SK-N-SH (cell line): ENCODE data around the gene PRICKLE2. TPM values are rescaled to one million over a fixed set of nuclear protein-coding genes. Genes with fewer than 3 reads are reported as not detected.

Experiments
- CTCF ChIA-PET: fragments of 300-600, 350-600 bp; formaldehyde crosslinking; extraction: SDS; loops from one replicate; lab custom pipeline; 2021; lab: Yijun Ruan, JAX
- POLR2A ChIA-PET: fragments of 350-600 bp; sonication (Branson Sonifier 250); formaldehyde crosslinking; extraction: SDS; loops from one replicate; lab custom pipeline; 2020; ENCODE audit warnings: antibody characterized with exemption, inconsistent platforms; lab: Yijun Ruan, JAX
- DNase-seq: peaks from one replicate; pipeline ENCODE4 v3.0.0; 2012
- H2AFZ ChIP-seq: fragments of 200-600 bp; sonication (generic); 2 replicates; pipeline ENCODE4 v1.8.1; 2016; ENCODE audit warnings: antibody characterized with exemption, mild to moderate bottlenecking, low read depth
- H3F3A ChIP-seq: fragments of 200-600 bp; sonication (generic); replicated peaks from 2 replicates; pipeline ENCODE3; 2016; ENCODE audit warnings: antibody characterized with exemption, mild to moderate bottlenecking; ENCODE audit not compliant: insufficient read depth
- H3K27ac ChIP-seq, 2 experiments: fragments of 200-500 bp in 1 of 2; fragments of 200-600 bp in 1 of 2; sonication (Bioruptor generic) in 1 of 2; sonication (generic), shearing (Covaris generic) in 1 of 2; 2 replicates each; pipeline versions ENCODE4 v1.5.1 to v1.6.1; 2014 to 2016; ENCODE audit warnings: low read depth in 2 of 2, inconsistent platforms in 1 of 2, low read length in 1 of 2, mild to moderate bottlenecking in 1 of 2, mixed read lengths in 1 of 2
- H3K27me3 ChIP-seq: fragments of 200-600 bp; sonication (generic), shearing (Covaris generic); 2 replicates; pipeline ENCODE4 v1.6.1; 2016; ENCODE audit warnings: mixed run types; ENCODE audit not compliant: insufficient read depth
- H3K36me3 ChIP-seq, 2 experiments: fragments of 200-500 bp in 1 of 2; fragments of 200-600 bp in 1 of 2; sonication (Bioruptor generic) in 1 of 2; sonication (generic) in 1 of 2; replicated peaks in 1 of 2; 2 replicates each; pipeline versions ENCODE3 to v1.5.1; 2014 to 2016; ENCODE audit warnings: low read length in 1 of 2, mild to moderate bottlenecking in 1 of 2; ENCODE audit not compliant: insufficient read depth in 2 of 2, control insufficient read depth in 1 of 2
- H3K4me1 ChIP-seq, 2 experiments: fragments of 200-500 bp in 1 of 2; fragments of 200-600 bp in 1 of 2; sonication (Bioruptor generic) in 1 of 2; sonication (generic), shearing (Covaris generic) in 1 of 2; 2 replicates each; pipeline versions ENCODE4 v1.5.1 to v1.6.1; 2014 to 2016; ENCODE audit warnings: low read depth in 1 of 2, low read length in 1 of 2, mixed run types in 1 of 2; ENCODE audit not compliant: insufficient read depth in 2 of 2, control insufficient read depth in 1 of 2
- H3K4me2 ChIP-seq: fragments of 200-600 bp; sonication (generic), shearing (Covaris generic); 2 replicates; pipeline ENCODE4 v1.6.1; 2017; ENCODE audit warnings: mixed run types
- H3K4me3 ChIP-seq, 2 experiments: fragments of 200-500 bp in 1 of 2; fragments of 200-600 bp in 1 of 2; sonication (Bioruptor generic) in 1 of 2; sonication (generic), shearing (Covaris generic) in 1 of 2; 2 replicates each; pipeline versions ENCODE4 v1.5.1 to v1.8.1; 2014 to 2016; ENCODE audit warnings: low read depth in 2 of 2, inconsistent platforms in 1 of 2, low read length in 1 of 2, mild to moderate bottlenecking in 1 of 2, mixed read lengths in 1 of 2, moderate library complexity in 1 of 2
- H3K79me2 ChIP-seq: fragments of 200-600 bp; sonication (generic); 2 replicates; pipeline ENCODE4 v1.8.1; 2017; ENCODE audit warnings: mild to moderate bottlenecking; ENCODE audit not compliant: insufficient read depth
- H3K9ac ChIP-seq: fragments of 200-600 bp; sonication (generic); 2 replicates; pipeline ENCODE4 v1.6.1; 2017; ENCODE audit warnings: mixed run types
- H3K9me2 ChIP-seq: fragments of 200-600 bp; sonication (generic); 2 replicates; pipeline ENCODE4 v1.6.1; 2017; ENCODE audit warnings: mixed run types
- H3K9me3 ChIP-seq: fragments of 200-600 bp; sonication (generic); 2 replicates; pipeline ENCODE4 v1.6.1; 2017; ENCODE audit warnings: mixed run types, mild to moderate bottlenecking, moderate library complexity
- H4K20me1 ChIP-seq: fragments of 200-600 bp; sonication (generic); 2 replicates; pipeline ENCODE4 v1.6.1; 2017; ENCODE audit warnings: mild to moderate bottlenecking, mixed run types; ENCODE audit not compliant: insufficient read depth
- CHD2 ChIP-seq: fragments of 150-350 bp; IDR thresholded peaks from 2 replicates; pipeline ENCODE4 v1.6.1; 2018; ENCODE audit warnings: low read length; ENCODE audit not compliant: partially characterized antibody
- CTCF ChIP-seq: fragments of 200-600 bp; sonication (generic); IDR thresholded peaks from 2 replicates; pipeline ENCODE4 v1.6.1; 2017; ENCODE audit warnings: antibody characterized with exemption, mild to moderate bottlenecking, moderate library complexity
- EP300 ChIP-seq, 2 experiments: IDR thresholded peaks; 2 replicates each; pipeline versions ENCODE4 v1.4.0 to v1.6.1; 2012; ENCODE audit warnings: borderline replicate concordance in 1 of 2, low read depth in 1 of 2, low read length in 1 of 2
- EZH2phosphoT487 ChIP-seq: fragments of 200-600 bp; sonication (generic); IDR thresholded peaks from 2 replicates; pipeline ENCODE4 v1.6.1; 2017; ENCODE audit warnings: low read depth, mixed run types, mild to moderate bottlenecking, antibody characterized with exemption, moderate library complexity, borderline replicate concordance
- FOXJ3 ChIP-seq: sonication (generic); formaldehyde crosslinking; IDR thresholded peaks from 2 replicates; pipeline ENCODE4 v1.5.1; 2020; ENCODE audit warnings: mild to moderate bottlenecking, missing genetic modification reagents
- GABPA ChIP-seq: IDR thresholded peaks from 2 replicates; pipeline ENCODE4 v1.4.0; 2012; ENCODE audit warnings: low read depth, mild to moderate bottlenecking
- GATA2 ChIP-seq: sonication (generic); formaldehyde crosslinking; IDR thresholded peaks from 2 replicates; pipeline ENCODE4 v1.5.0; 2020; ENCODE audit warnings: mild to moderate bottlenecking, missing genetic modification reagents
- IRF3 ChIP-seq: fragments of 150-350 bp; IDR thresholded peaks from 2 replicates; pipeline ENCODE4 v1.6.1; 2016; ENCODE audit warnings: mild to moderate bottlenecking, low read depth, low read length
- MXI1 ChIP-seq: IDR thresholded peaks from 2 replicates; pipeline ENCODE4 v1.6.1; 2012; ENCODE audit warnings: mild to moderate bottlenecking, low read depth, low read length, improper control_type of control experiment
- NRF1 ChIP-seq: IDR thresholded peaks from 2 replicates; pipeline ENCODE4 v1.6.1; 2012; ENCODE audit warnings: low read depth, mild to moderate bottlenecking, low read length
- POLR2AphosphoS5 ChIP-seq: IDR thresholded peaks from 2 replicates; pipeline ENCODE4 v1.6.1; 2012; ENCODE audit warnings: low read depth, low read length
- REST ChIP-seq: IDR thresholded peaks from 2 replicates; pipeline ENCODE4 v1.6.1; 2012; ENCODE audit warnings: mild to moderate bottlenecking, low read depth, low read length, moderate library complexity
- SMC3 ChIP-seq: IDR thresholded peaks from 2 replicates; pipeline ENCODE4 v1.6.1; 2012; ENCODE audit warnings: low read depth, low read length, improper control_type of control experiment
- TAF1 ChIP-seq: IDR thresholded peaks from 2 replicates; pipeline ENCODE4 v1.6.1; 2012; ENCODE audit warnings: low read depth, mild to moderate bottlenecking, low read length, moderate library complexity, borderline replicate concordance
- TEAD4 ChIP-seq: IDR thresholded peaks from 2 replicates; pipeline ENCODE4 v1.4.0; 2012; ENCODE audit warnings: mild to moderate bottlenecking, borderline replicate concordance; ENCODE audit not compliant: insufficient read depth
- USF1 ChIP-seq: IDR thresholded peaks from 2 replicates; pipeline ENCODE4 v1.4.0; 2012; ENCODE audit warnings: low read depth, borderline replicate concordance
- USF2 ChIP-seq: fragments of 150-350 bp; IDR thresholded peaks from 2 replicates; pipeline ENCODE4 v1.6.1; 2017; ENCODE audit warnings: antibody characterized with exemption, low read length, low read depth, borderline replicate concordance
- ZBTB33 ChIP-seq: IDR thresholded peaks from 2 replicates; pipeline ENCODE4 v1.4.0; 2012; ENCODE audit warnings: low read depth, borderline replicate concordance
- WGBS: methylation state at CpG from one replicate; pipeline ENCODE4 v1.1.6; 2017; ENCODE audit warnings: low lambda C conversion rate; 5-methylcytosine and 5-hydroxymethylcytosine counted together
- polyA plus RNA-seq, 3 experiments: library from polyadenylated mRNA; depleted of rRNA; stranded (reverse); fragments of >200 nt; gene quantifications; 2 replicates each; pipeline ENCODE4 v1.2.3, GENCODE V29; 2012

PRICKLE2 gene
- polyA plus RNA-seq, 1 of the 3 experiments (the other 2 are of a cell fraction), result 0.67 TPM

GRCh38 chr3:64123931-64124330 is 101.3 kb downstream of the PRICKLE2 start:
- Histone ChIP-seq H3K9ac (no peak overlapping the region), H2AFZ (no peak overlapping the region), H3K9me2 (no peaks in the 10 kb centered on the region), H3F3A (no peaks in the 10 kb centered on the region), H3K9me3 (no peaks in the 10 kb centered on the region), H3K27me3 (no peaks in the 10 kb centered on the region), H3K79me2 (no peaks in the 10 kb centered on the region), H3K27ac (no peak overlapping the region), H3K4me1 (peaks cover 0 to 10% of the 10 kb centered on the region in 2 experiments; a peak in 1 of 4 replicates), H3K4me3 (no peak overlapping the region), H4K20me1 (no peaks in the 10 kb centered on the region), H3K4me2 (no peak overlapping the region), H3K36me3 (peaks cover 0 to 6% of the 10 kb centered on the region in 2 experiments)
- CTCF ChIA-PET, result interaction anchor here (0.6 to 2.4 kb wide), 2 partner anchors 10 to 43 kb away, joined by 3 to 10 read pairs; no protein-coding TSS in a partner anchor
- TF ChIP-seq FOXJ3 (CRISPR knock-in tag) (no peak), TAF1 (no peak), TEAD4 (no peak), MXI1 (no peak), GATA2 (CRISPR knock-in tag) (no peak), REST (no peak), EP300 (IDR thresholded peaks at IDR 0.05; ENCODE audit: borderline replicate concordance in 1 of 2, low read depth in 1 of 2, low read length in 1 of 2) (no peak), CHD2 (no peak), USF1 (no peak), NRF1 (no peak), GABPA (no peak), SMC3 (no peak), ZBTB33 (no peak), POLR2AphosphoS5 (no peak), CTCF (no peak), EZH2phosphoT487 (no peak), USF2 (no peak), IRF3 (no peak)
- no peak for DNase-seq
- WGBS, result 73% methylated on average over 2 of the region's 2 CpGs
- POLR2A ChIA-PET, result no interaction called here
